GM12891 (cell line): ENCODE measurements around the gene TNS3.

Experiments
- POLR2A ChIP-seq: IDR thresholded peaks from 2 replicates; pipeline ENCODE4 v1.6.1; 2011; ENCODE audit warnings: low read depth, low read length, control low read depth
- SPI1 ChIP-seq: IDR thresholded peaks from 2 replicates; pipeline ENCODE4 v1.6.1; 2011; ENCODE audit warnings: low read depth, low read length, control low read depth

- TF ChIP-seq SPI1 (no peak), POLR2A (no peak)
These were observed 282.4 kb downstream of the TNS3 start for GRCh38 chr7:47299496-47299895.
